GM23338 (cell line): ENCODE data around the gene RAB9B. TPM values are rescaled to one million over a fixed set of nuclear protein-coding genes. Genes with fewer than 3 reads are reported as not detected.

Experiments
- ATAC-seq: fragments of 200-7000 bp; cut with Tn5 transposase; 3 replicates; pipeline ENCODE4 v1.9.1; 2020
- DNase-seq: peaks from one replicate; pipeline ENCODE4 v3.0.0-alpha.2; 2015; ENCODE audit warnings: low spot score
- H2AFZ ChIP-seq: fragments of 200-600 bp; sonication (generic); 2 replicates; pipeline ENCODE4 v1.8.0; 2016; ENCODE audit warnings: antibody characterized with exemption, mild to moderate bottlenecking, moderate library complexity
- H3F3A ChIP-seq: fragments of 200-600 bp; sonication (generic); replicated peaks from 2 replicates; pipeline ENCODE4 v1.8.0; 2017; ENCODE audit warnings: antibody characterized with exemption, mixed run types, low read depth
- H3K27ac ChIP-seq: fragments of 200-600 bp; sonication (generic); 2 replicates; pipeline ENCODE4 v1.6.1; 2016; ENCODE audit warnings: low read depth
- H3K27me3 ChIP-seq: fragments of 200-600 bp; sonication (generic); 2 replicates; pipeline ENCODE4 v1.8.0; 2016; ENCODE audit warnings: mild to moderate bottlenecking, mixed run types, moderate library complexity; ENCODE audit not compliant: insufficient read depth
- H3K36me3 ChIP-seq: fragments of 200-600 bp; sonication (generic); 2 replicates; pipeline ENCODE4 v1.8.0; 2016; ENCODE audit warnings: mild to moderate bottlenecking; ENCODE audit not compliant: insufficient read depth
- H3K4me1 ChIP-seq: fragments of 200-600 bp; sonication (generic); 2 replicates; pipeline ENCODE4 v1.8.0; 2016; ENCODE audit warnings: mild to moderate bottlenecking, moderate library complexity; ENCODE audit not compliant: insufficient read depth
- H3K4me2 ChIP-seq: fragments of 200-600 bp; sonication (generic); 2 replicates; pipeline ENCODE4 v1.7.1; 2017; ENCODE audit warnings: mixed run types
- H3K4me3 ChIP-seq: fragments of 200-600 bp; sonication (generic); 2 replicates; pipeline ENCODE4 v1.6.1; 2016; ENCODE audit warnings: mixed run types
- H3K79me2 ChIP-seq: fragments of 200-600 bp; sonication (generic); replicated peaks from 2 replicates; pipeline ENCODE4 v1.8.0; 2017; ENCODE audit warnings: mild to moderate bottlenecking; ENCODE audit not compliant: insufficient read depth
- H3K9me2 ChIP-seq: fragments of 200-600 bp; sonication (generic); 2 replicates; pipeline ENCODE4 v1.8.0; 2017; ENCODE audit not compliant: insufficient read depth
- H4K20me1 ChIP-seq: fragments of 200-600 bp; sonication (generic); replicated peaks from 2 replicates; pipeline ENCODE4 v1.8.0; 2017; ENCODE audit warnings: mild to moderate bottlenecking; ENCODE audit not compliant: insufficient read depth
- H3K27ac Mint-ChIP-seq: 2 replicates; pipeline ENCODE4 v1.8.0; 2020; ENCODE audit warnings: inconsistent platforms, mild to moderate bottlenecking, moderate library complexity, mixed read lengths
- H3K27me3 Mint-ChIP-seq: 3 replicates; pipeline ENCODE4 v1.8.0; 2022; ENCODE audit warnings: low read depth, mild to moderate bottlenecking, moderate library complexity, mixed read lengths, inconsistent platforms; ENCODE audit not compliant: insufficient read depth, poor library complexity
- H3K36me3 Mint-ChIP-seq: 3 replicates; pipeline ENCODE4 v1.8.0; 2021; ENCODE audit warnings: low read depth, mild to moderate bottlenecking, inconsistent platforms, moderate library complexity, mixed read lengths
- H3K4me1 Mint-ChIP-seq: 3 replicates; pipeline ENCODE4 v1.8.0; 2020; ENCODE audit warnings: mild to moderate bottlenecking, inconsistent platforms, mixed read lengths
- H3K4me3 Mint-ChIP-seq: 3 replicates; pipeline ENCODE4 v1.8.0; 2021; ENCODE audit warnings: moderate library complexity, mild to moderate bottlenecking, inconsistent platforms, mixed read lengths
- H3K9me3 Mint-ChIP-seq: 3 replicates; pipeline ENCODE4 v1.8.0; 2020; ENCODE audit warnings: moderate library complexity, mild to moderate bottlenecking, inconsistent platforms, mixed read lengths
- CREB1 ChIP-seq: fragments of 250-450 bp; sonication (Bioruptor Pico); IDR thresholded peaks from 2 replicates; pipeline ENCODE4 v1.5.0; 2020; ENCODE audit warnings: low read depth, mild to moderate bottlenecking, moderate library complexity
- ETS1 ChIP-seq: IDR thresholded peaks from 2 replicates; pipeline ENCODE4 v1.6.1; 2016; ENCODE audit warnings: antibody characterized with exemption
- EZH2 ChIP-seq: fragments of 200-600 bp; sonication (generic); IDR thresholded peaks from one replicate; pipeline ENCODE4 v1.8.0; 2017; ENCODE audit warnings: antibody characterized with exemption, mild to moderate bottlenecking, low read depth; ENCODE audit not compliant: unreplicated experiment
- EZH2phosphoT487 ChIP-seq: fragments of 200-600 bp; sonication (generic); IDR thresholded peaks from one replicate; pipeline ENCODE4 v1.8.1; 2018; ENCODE audit warnings: antibody characterized with exemption; ENCODE audit not compliant: unreplicated experiment
- JUNB ChIP-seq: IDR thresholded peaks from one replicate; pipeline ENCODE4 v1.6.1; 2016; ENCODE audit warnings: antibody characterized with exemption; ENCODE audit not compliant: unreplicated experiment
- NANOG ChIP-seq: IDR thresholded peaks from 2 replicates; pipeline ENCODE4 v1.6.1; 2016; ENCODE audit warnings: antibody characterized with exemption, borderline replicate concordance
- ZNF114 ChIP-seq: fragments of 250-450 bp; sonication (Bioruptor Pico); IDR thresholded peaks from 2 replicates; pipeline ENCODE4 v1.5.0; 2020; ENCODE audit warnings: mild to moderate bottlenecking, moderate library complexity
- ZNF331 ChIP-seq: fragments of 250-450 bp; sonication (Bioruptor Pico); IDR thresholded peaks from 2 replicates; pipeline ENCODE4 v1.5.0; 2020; ENCODE audit warnings: low read depth, mild to moderate bottlenecking, moderate library complexity
- polyA plus RNA-seq: library from polyadenylated mRNA; unstranded; fragments of >200 nt; fragmentation: Nextera tagmentation; extraction: Ambion mirVana; gene quantifications from 2 replicates; pipeline ENCODE4 v1.2.1, GENCODE V29; 2016
- total RNA-seq: library from RNA; depleted of rRNA; stranded (reverse); fragments of >200 nt; shearing (Covaris generic); gene quantifications from 2 replicates; pipeline ENCODE4 v1.2.3, GENCODE V29; 2014
- TF ChIP-seq, protein P1 (sequence below), 2 experiments: fragments of 200-600 bp in 1 of 2; sonication (generic) in 1 of 2; conservative IDR thresholded peaks; 2 replicates each; pipeline versions ENCODE4 v1.5.1 to v1.6.1; 2016 to 2017; ENCODE audit warnings: antibody characterized with exemption in 2 of 2, low read depth in 2 of 2, mild to moderate bottlenecking in 2 of 2, moderate library complexity in 1 of 2
- TF ChIP-seq, protein P2 (sequence below): fragments of 250-450 bp; sonication (Bioruptor Pico); IDR thresholded peaks from 2 replicates; pipeline ENCODE4 v1.5.0; 2020; ENCODE audit warnings: mild to moderate bottlenecking, moderate library complexity

Gene RAB9B
- total and polyA plus RNA-seq, 2 experiments from 2014 or later: 0.24 to 0.28 TPM

GRCh38 chrX:103878466-103879122 lies 46.5 kb upstream of the RAB9B start (continued):
- TF ChIP-seq, protein P1, sequence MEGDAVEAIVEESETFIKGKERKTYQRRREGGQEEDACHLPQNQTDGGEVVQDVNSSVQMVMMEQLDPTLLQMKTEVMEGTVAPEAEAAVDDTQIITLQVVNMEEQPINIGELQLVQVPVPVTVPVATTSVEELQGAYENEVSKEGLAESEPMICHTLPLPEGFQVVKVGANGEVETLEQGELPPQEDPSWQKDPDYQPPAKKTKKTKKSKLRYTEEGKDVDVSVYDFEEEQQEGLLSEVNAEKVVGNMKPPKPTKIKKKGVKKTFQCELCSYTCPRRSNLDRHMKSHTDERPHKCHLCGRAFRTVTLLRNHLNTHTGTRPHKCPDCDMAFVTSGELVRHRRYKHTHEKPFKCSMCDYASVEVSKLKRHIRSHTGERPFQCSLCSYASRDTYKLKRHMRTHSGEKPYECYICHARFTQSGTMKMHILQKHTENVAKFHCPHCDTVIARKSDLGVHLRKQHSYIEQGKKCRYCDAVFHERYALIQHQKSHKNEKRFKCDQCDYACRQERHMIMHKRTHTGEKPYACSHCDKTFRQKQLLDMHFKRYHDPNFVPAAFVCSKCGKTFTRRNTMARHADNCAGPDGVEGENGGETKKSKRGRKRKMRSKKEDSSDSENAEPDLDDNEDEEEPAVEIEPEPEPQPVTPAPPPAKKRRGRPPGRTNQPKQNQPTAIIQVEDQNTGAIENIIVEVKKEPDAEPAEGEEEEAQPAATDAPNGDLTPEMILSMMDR (conservative IDR thresholded peaks at IDR 0.05; ENCODE audit: low read depth in 2 of 2): no peak
- TF ChIP-seq JUNB (no peak), NANOG (no peak), CREB1 (CRISPR knock-in tag) (no peak)

DNA sequence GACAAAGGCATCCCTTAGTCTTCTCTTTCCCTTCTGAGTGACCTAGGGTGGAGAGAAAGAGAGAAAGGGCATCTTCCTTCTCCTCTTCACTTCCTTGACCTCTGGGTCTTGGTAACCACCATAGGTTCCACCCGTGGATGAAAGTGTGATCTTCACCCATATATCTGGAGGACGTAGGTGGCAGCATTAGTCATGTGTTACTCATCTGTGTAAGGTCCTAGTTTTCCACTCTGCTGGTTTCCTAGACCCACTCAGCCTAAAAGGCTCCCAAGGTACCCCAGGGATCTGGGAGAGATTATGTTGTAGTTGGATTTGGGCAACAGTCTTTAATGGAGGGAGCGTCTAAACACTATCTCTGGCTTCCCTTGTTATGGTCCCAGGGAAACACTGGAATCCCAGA lies 45.5 kb upstream of the RAB9B start:
- DNase-seq: no peak
- Mint-ChIP-seq H3K27me3 (no peaks in the 10 kb centered on the region), H3K27ac (no peak overlapping the region), H3K9me3 (no peaks in the 10 kb centered on the region), H3K36me3 (no peaks in the 10 kb centered on the region), H3K4me3 (no peak overlapping the region), H3K4me1 (no peaks in the 10 kb centered on the region)
- no peak overlapping the region for H3K4me3 ChIP-seq
- no peaks in the 10 kb centered on the region for H3K4me1 ChIP-seq
- no peaks in the 10 kb centered on the region for H3K36me3 ChIP-seq
- no peaks in the 10 kb centered on the region for H3K79me2 ChIP-seq
- no peak overlapping the region for H2AFZ ChIP-seq
- H3K27me3 ChIP-seq: no peaks in the 10 kb centered on the region
- H3K27ac ChIP-seq: no peak overlapping the region
- TF ChIP-seq ZNF331 (CRISPR knock-in tag) (no peak), EZH2phosphoT487 (no peak), ETS1 (no peak), ZNF114 (no peak), CREB1 (CRISPR knock-in tag) (no peak), EZH2 (no peak), JUNB (no peak)
- TF ChIP-seq, protein P2, sequence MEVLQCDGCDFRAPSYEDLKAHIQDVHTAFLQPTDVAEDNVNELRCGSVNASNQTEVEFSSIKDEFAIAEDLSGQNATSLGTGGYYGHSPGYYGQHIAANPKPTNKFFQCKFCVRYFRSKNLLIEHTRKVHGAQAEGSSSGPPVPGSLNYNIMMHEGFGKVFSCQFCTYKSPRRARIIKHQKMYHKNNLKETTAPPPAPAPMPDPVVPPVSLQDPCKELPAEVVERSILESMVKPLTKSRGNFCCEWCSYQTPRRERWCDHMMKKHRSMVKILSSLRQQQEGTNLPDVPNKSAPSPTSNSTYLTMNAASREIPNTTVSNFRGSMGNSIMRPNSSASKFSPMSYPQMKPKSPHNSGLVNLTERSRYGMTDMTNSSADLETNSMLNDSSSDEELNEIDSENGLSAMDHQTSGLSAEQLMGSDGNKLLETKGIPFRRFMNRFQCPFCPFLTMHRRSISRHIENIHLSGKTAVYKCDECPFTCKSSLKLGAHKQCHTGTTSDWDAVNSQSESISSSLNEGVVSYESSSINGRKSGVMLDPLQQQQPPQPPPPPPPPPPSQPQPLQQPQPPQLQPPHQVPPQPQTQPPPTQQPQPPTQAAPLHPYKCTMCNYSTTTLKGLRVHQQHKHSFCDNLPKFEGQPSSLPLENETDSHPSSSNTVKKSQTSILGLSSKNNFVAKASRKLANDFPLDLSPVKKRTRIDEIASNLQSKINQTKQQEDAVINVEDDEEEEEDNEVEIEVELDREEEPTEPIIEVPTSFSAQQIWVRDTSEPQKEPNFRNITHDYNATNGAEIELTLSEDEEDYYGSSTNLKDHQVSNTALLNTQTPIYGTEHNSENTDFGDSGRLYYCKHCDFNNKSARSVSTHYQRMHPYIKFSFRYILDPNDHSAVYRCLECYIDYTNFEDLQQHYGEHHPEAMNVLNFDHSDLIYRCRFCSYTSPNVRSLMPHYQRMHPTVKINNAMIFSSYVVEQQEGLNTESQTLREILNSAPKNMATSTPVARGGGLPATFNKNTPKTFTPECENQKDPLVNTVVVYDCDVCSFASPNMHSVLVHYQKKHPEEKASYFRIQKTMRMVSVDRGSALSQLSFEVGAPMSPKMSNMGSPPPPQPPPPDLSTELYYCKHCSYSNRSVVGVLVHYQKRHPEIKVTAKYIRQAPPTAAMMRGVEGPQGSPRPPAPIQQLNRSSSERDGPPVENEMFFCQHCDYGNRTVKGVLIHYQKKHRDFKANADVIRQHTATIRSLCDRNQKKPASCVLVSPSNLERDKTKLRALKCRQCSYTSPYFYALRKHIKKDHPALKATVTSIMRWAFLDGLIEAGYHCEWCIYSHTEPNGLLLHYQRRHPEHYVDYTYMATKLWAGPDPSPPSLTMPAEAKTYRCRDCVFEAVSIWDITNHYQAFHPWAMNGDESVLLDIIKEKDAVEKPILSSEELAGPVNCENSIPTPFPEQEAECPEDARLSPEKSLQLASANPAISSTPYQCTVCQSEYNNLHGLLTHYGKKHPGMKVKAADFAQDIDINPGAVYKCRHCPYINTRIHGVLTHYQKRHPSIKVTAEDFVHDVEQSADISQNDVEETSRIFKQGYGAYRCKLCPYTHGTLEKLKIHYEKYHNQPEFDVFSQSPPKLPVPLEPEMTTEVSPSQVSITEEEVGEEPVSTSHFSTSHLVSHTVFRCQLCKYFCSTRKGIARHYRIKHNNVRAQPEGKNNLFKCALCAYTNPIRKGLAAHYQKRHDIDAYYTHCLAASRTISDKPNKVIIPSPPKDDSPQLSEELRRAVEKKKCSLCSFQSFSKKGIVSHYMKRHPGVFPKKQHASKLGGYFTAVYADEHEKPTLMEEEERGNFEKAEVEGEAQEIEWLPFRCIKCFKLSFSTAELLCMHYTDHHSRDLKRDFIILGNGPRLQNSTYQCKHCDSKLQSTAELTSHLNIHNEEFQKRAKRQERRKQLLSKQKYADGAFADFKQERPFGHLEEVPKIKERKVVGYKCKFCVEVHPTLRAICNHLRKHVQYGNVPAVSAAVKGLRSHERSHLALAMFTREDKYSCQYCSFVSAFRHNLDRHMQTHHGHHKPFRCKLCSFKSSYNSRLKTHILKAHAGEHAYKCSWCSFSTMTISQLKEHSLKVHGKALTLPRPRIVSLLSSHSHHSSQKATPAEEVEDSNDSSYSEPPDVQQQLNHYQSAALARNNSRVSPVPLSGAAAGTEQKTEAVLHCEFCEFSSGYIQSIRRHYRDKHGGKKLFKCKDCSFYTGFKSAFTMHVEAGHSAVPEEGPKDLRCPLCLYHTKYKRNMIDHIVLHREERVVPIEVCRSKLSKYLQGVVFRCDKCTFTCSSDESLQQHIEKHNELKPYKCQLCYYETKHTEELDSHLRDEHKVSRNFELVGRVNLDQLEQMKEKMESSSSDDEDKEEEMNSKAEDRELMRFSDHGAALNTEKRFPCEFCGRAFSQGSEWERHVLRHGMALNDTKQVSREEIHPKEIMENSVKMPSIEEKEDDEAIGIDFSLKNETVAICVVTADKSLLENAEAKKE: no peak
- TF ChIP-seq, protein P1 (conservative IDR thresholded peaks at IDR 0.05; ENCODE audit: low read depth in 2 of 2): no peak
- no peak overlapping the region for H3K4me2 ChIP-seq
- H3K9me2 ChIP-seq: no peaks in the 10 kb centered on the region
- H3F3A ChIP-seq: no peaks in the 10 kb centered on the region
- no peak for ATAC-seq
- no peaks in the 10 kb centered on the region for H4K20me1 ChIP-seq
